ENCODE data around the gene SIRT3.

- TF ChIP-seq CTCF (IDR thresholded peaks at IDR 0.05; ENCODE audit: low read depth, low read length): no peak
- no peak for TF ChIP-seq MAX (IDR thresholded peaks at IDR 0.05; ENCODE audit: low read depth, low read length)
- no peak for TF ChIP-seq POLR2A (IDR thresholded peaks at IDR 0.05; ENCODE audit: extremely low read depth, insufficient read length)
Measured at GRCh38 chr11:223884-224283, 12.3 kb downstream of the SIRT3 start.

Measured in NB4 (cell line).